LNCaP clone FGC (cell line): ENCODE measurements around the gene BPIFB4.
"Not testable (repeated sequence)": the region's sequence is repeated elsewhere in the genome, so short reads cannot be mapped to it uniquely, and the experiment has no call there.

Experiments
- DNase-seq: peaks from one replicate; pipeline ENCODE4 v3.0.0-alpha.2; 2011; ENCODE audit warnings: low read depth
- H3K4me3 ChIP-seq: 2 replicates; pipeline ENCODE4 v1.5.1; 2011; ENCODE audit warnings: mild to moderate bottlenecking, low read depth, low read length, control low read depth
- TF ChIP-seq, protein P1 (sequence below): IDR thresholded peaks from 2 replicates; pipeline ENCODE4 v1.5.1; 2012; ENCODE audit warnings: mild to moderate bottlenecking; ENCODE audit not compliant: control insufficient read depth, insufficient read depth; ENCODE audit errors: extremely low read depth

The BPIFB4 gene

DNA sequence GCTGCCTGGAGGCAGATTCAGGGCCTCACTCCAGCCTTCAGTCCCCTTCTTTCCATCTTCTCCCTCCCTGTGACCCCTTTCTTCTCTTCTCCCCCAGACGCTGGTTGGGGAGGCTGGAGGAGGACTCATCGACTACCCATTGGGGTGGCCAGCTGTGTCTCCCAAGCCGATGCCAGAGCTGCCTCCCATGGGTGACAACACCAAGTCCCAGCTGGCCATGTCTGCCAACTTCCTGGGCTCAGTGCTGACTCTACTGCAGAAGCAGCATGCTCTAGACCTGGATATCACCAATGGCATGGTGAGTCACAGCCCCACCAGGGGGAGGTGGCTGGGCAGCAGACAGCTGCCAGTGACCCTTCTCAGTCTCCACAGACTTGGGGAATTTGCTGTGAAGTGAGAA is 12.9 kb downstream of the BPIFB4 start:
- TF ChIP-seq, protein P1, sequence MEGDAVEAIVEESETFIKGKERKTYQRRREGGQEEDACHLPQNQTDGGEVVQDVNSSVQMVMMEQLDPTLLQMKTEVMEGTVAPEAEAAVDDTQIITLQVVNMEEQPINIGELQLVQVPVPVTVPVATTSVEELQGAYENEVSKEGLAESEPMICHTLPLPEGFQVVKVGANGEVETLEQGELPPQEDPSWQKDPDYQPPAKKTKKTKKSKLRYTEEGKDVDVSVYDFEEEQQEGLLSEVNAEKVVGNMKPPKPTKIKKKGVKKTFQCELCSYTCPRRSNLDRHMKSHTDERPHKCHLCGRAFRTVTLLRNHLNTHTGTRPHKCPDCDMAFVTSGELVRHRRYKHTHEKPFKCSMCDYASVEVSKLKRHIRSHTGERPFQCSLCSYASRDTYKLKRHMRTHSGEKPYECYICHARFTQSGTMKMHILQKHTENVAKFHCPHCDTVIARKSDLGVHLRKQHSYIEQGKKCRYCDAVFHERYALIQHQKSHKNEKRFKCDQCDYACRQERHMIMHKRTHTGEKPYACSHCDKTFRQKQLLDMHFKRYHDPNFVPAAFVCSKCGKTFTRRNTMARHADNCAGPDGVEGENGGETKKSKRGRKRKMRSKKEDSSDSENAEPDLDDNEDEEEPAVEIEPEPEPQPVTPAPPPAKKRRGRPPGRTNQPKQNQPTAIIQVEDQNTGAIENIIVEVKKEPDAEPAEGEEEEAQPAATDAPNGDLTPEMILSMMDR: no peak
- no peak for DNase-seq
- H3K4me3 ChIP-seq: no peak overlapping the region

DNA sequence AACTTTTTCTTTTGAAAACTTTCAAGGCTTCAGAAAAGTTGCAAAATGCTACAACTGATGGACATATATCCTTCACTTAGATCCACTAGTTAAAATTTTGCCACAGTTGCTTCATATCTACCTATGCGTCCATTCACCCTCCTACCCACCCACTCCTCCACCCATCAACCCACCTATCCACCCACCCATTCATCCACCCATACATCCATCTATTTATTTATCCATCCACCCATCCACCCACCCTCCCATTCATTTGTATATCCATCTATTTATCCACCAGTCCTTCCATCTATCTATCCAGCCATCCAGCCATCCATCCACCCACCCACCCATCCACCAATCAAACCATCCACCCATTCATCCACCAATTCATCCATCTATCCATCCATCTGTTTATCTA is 13.6 kb downstream of the BPIFB4 start:
- H3K4me3 ChIP-seq: no peak overlapping the region
- DNase-seq: no peak
- TF ChIP-seq, protein P1: no peak

DNA sequence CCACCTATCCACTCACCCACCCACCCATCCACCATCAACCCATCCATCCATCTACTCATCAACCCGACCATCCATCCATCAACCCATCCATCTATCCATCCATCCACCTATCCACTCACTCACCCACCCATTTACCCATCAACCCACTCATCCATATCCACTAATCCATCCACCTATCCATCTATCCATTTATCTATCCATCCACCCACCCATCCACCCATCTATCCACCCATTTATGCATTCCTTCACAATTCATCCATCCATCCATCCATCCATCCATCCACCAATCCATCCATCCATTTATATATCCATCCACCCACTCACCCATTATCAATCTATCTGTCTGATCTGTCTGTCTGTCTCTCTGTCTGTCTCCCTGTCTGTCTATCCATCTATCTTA is 14.1 kb downstream of the BPIFB4 start:
- DNase-seq: no peak
- TF ChIP-seq, protein P1: no peak

DNA sequence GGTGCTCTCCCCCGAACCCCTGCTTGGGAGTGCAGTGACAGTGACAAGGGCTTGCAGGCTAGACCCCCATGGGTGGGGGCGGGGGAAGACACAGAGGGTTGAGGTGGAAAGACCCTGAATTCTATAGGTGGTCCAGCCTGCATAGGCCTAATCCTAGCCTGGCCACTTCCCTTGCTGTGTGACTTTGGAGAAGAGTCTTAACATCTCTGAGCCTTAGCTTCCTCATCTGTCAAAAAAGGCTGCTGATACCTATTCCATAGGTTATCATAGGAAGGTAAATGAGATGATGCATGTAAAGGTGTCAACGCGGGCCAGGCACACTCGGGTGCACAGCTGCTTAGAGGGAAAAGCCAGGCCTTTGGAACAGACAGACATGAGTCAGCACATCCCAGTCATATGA is 15.8 kb downstream of the BPIFB4 start:
- TF ChIP-seq, protein P1: no peak
- no peak for DNase-seq
- H3K4me3 ChIP-seq: no peak overlapping the region

More for the DNA sequence above, 14.1 kb downstream of the BPIFB4 start:
- H3K4me3 ChIP-seq: no peak overlapping the region

DNA sequence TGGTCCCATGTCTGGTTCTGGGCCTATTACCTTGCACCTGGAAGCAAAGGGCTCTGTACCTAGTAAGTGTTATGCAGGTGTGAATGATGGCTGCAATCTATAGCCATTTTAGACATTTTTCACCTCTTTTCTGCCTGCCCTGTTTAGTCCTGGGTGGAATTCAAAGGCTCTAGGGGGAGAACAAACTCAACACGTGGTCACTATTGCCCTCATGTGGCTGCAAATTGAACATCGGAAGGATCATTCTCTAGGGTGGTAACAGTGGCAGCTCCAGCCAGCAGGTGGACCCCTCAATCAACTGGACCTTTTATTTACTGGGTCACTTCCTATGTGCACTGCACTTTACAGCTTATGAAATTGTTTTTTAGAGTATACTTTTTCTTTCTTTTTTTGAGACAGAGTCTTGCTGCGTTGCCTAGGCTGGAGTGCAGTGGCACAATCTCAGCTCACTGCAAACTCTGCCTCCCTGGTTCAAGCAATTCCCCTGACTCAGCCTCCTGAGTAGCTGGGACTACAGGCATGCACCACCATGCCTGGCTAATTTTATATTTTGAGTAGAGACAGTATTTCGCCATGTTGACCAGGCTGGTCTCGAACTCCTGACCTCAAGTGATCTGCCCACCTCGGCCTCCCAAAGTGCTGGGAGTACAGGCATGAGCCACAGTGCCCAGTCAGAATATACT is 16.6 kb downstream of the BPIFB4 start:
- TF ChIP-seq, protein P1: peak; percentile 100
- peak; percentile 38 for DNase-seq
- H3K4me3 ChIP-seq: not testable (repeated sequence)

DNA sequence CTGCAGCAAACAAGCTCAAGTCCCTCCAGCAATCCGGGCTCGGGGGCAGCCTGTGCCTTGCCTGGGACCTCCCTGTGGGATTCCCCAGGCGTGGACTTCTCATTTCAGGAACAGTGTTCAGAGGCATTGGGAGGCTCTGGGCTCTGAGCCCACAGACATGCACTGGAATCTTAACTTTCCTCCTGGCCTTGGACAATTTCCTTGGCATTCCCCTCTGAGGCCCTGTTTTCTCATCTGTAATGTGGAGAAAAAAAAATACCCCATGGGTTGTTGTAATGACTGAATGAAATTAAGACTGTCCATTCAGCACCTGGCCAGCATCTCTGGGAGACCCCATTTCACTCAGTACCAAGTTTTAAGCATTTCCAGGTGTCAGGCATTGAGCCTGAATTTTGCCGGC is 17.6 kb downstream of the BPIFB4 start:
- DNase-seq: no peak
- TF ChIP-seq, protein P1: no peak
- H3K4me3 ChIP-seq: no peak overlapping the region
